Measurements from ENCODE around the gene IRAK1. TPM values are rescaled to one million over a fixed set of nuclear protein-coding genes. Genes with fewer than 3 reads are reported as not detected.
"Not testable (repeated sequence)": the region's sequence is repeated elsewhere in the genome, so short reads cannot be mapped to it uniquely, and the experiment has no call there.

Gene IRAK1
- total RNA-seq, 2 donors from 2014 or later = 51.6 to 105 TPM

- no peaks in the 10 kb centered on the region for H3K9me3 ChIP-seq
- TF ChIP-seq CTCF (IDR thresholded peaks at IDR 0.05) = no peak
- no peak for TF ChIP-seq POLR2A (IDR thresholded peaks at IDR 0.05)
- no peak for DNase-seq
- 76% methylated on average over 8 of the region's 12 CpGs; no CpG with 5 or more reads in 1 of the 2 donors for WGBS, 2 donors
- no peaks in the 10 kb centered on the region for H3K27me3 ChIP-seq
- ATAC-seq = no peak
- H3K4me1 ChIP-seq = peaks cover 35% of the 10 kb centered on the region
- H3K36me3 ChIP-seq (replicated peaks in 1 of 2; ENCODE audit: insufficient read depth in 1 of 2, low read depth in 2 of 2) = no peaks in the 10 kb centered on the region
- no peak overlapping the region for H3K4me3 ChIP-seq
- no peak overlapping the region for H3K27ac ChIP-seq
- intact Hi-C loops (cut with DNase I) = no loop called here
These were observed 36.3 kb downstream of the IRAK1 start for GRCh38 chrX:153983321-153983801.

- DNase-seq (peak in 2 of 4 donors; percentile 34 to 61), ATAC-seq (no peak)
- peaks cover 35% of the 10 kb centered on the region for H3K4me1 ChIP-seq
- H3K36me3 ChIP-seq (replicated peaks in 1 of 2; ENCODE audit: insufficient read depth in 1 of 2, low read depth in 2 of 2) = no peaks in the 10 kb centered on the region
- peak overlapping the region in 2 of 4 donors; percentile 1 to 66 for H3K27ac ChIP-seq
- no peaks in the 10 kb centered on the region for H3K9me3 ChIP-seq
- no peaks in the 10 kb centered on the region for H3K27me3 ChIP-seq
- no peak for TF ChIP-seq CTCF (IDR thresholded peaks at IDR 0.05)
- TF ChIP-seq POLR2A (IDR thresholded peaks at IDR 0.05) = no peak
- intact Hi-C loops (cut with DNase I) = no loop called here
- H3K4me3 ChIP-seq = no peak overlapping the region
- WGBS, 2 donors = 54% methylated on average over 22 of the region's 52 CpGs; no CpG with 5 or more reads in 1 of the 2 donors
These were observed 37.8 kb downstream of the IRAK1 start for GRCh38 chrX:153981771-153982533.

GRCh38 chrX:153981231-153981630 is 38.5 kb downstream of the IRAK1 start:
- Histone ChIP-seq H3K4me1 (peaks cover 30% of the 10 kb centered on the region), H3K9me3 (no peaks in the 10 kb centered on the region), H3K27me3 (no peaks in the 10 kb centered on the region), H3K27ac (peak overlapping the region in 2 of 4 donors; percentile 36 to 66), H3K36me3 (replicated peaks in 1 of 2; ENCODE audit: insufficient read depth in 1 of 2, low read depth in 2 of 2) (no peaks in the 10 kb centered on the region), H3K4me3 (no peak overlapping the region)
- 72 to 100% methylated on average over 1 to 4 of the region's 7 CpGs for WGBS, 2 donors
- ATAC-seq = no peak
- DNase-seq = no peak
- no peak for TF ChIP-seq CTCF (IDR thresholded peaks at IDR 0.05)
- no peak for TF ChIP-seq POLR2A (IDR thresholded peaks at IDR 0.05)
- intact Hi-C loops (cut with DNase I) = no loop called here

- H3K27me3 ChIP-seq; H3K36me3 ChIP-seq (replicated peaks in 1 of 2; ENCODE audit: insufficient read depth in 1 of 2, low read depth in 2 of 2); intact Hi-C loops (cut with DNase I); H3K9me3 ChIP-seq; H3K4me3 ChIP-seq: not testable (repeated sequence)
- peak in 3 of 4 donors; percentile 43 to 59 (median 44) for DNase-seq
- Histone ChIP-seq H3K4me1 (peaks cover 24% of the 10 kb centered on the region), H3K27ac (peak overlapping the region in 3 of 4 donors; percentile 54 to 68 (median 66))
- ATAC-seq = peak; percentile 85
- WGBS, 2 donors = 24 to 30% methylated on average over 4 to 7 of the region's 10 CpGs
These were observed 39.3 kb downstream of the IRAK1 start for GRCh38 chrX:153980394-153980793.

GRCh38 chrX:153974726-153975286 is 44.9 kb downstream of the IRAK1 start:
- TF ChIP-seq CTCF (IDR thresholded peaks at IDR 0.05) (no peak), POLR2A (IDR thresholded peaks at IDR 0.05) (no peak)
- Histone ChIP-seq H3K27ac (peak overlapping the region in 3 of 4 donors; percentile 94 to 98 (median 95)), H3K36me3 (replicated peaks in 1 of 2; ENCODE audit: insufficient read depth in 1 of 2, low read depth in 2 of 2) (no peaks in the 10 kb centered on the region), H3K4me1 (peaks cover 14% of the 10 kb centered on the region), H3K9me3 (no peaks in the 10 kb centered on the region), H3K4me3 (no peak overlapping the region), H3K27me3 (no peaks in the 10 kb centered on the region)
- DNase-seq = peak in 1 of 4 donors; percentile 10
- 55% methylated on average over 3 of the region's 3 CpGs; no CpG with 5 or more reads in 1 of the 2 donors for WGBS, 2 donors
- no peak for ATAC-seq
- intact Hi-C loops (cut with DNase I) = no loop called here

Measured in body of pancreas (tissue), 4 donors.